PC-9 (cell line): ENCODE results near the gene THAP7.

Source experiments
- EZH2 ChIP-seq: fragments of 200-600 bp; sonication (generic); IDR thresholded peaks from 2 replicates; pipeline ENCODE4 v1.8.0; 2017; ENCODE audit warnings: antibody characterized with exemption, low read depth
- TF ChIP-seq, protein P1 (sequence below): fragments of 200-600 bp; sonication (generic); conservative IDR thresholded peaks from 2 replicates; pipeline ENCODE4 v1.6.1; 2017; ENCODE audit warnings: mixed run types, antibody characterized with exemption, mild to moderate bottlenecking, moderate library complexity

DNA sequence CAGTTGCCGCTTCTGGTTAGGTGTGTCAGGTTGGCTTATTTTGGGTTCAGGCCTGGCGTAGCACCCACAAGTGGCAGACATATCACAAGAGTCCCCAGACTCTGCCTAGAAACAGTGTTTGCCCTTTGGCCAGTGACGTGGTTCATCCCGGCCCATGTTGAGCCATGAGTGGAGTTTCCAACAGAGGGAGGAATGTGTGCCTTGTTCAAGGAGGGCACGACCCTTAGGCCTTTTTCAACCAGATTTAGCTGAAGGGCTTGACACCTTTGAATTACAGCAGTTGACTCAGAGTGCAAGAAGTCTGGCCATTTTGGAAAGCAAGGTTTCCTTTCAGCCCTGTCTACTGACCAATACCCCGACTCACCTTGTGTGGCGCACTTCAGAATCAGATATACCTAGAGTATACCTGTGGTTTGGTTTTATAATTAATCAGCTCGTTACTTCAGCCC is 50.0 kb downstream of the THAP7 start:
- TF ChIP-seq, protein P1, sequence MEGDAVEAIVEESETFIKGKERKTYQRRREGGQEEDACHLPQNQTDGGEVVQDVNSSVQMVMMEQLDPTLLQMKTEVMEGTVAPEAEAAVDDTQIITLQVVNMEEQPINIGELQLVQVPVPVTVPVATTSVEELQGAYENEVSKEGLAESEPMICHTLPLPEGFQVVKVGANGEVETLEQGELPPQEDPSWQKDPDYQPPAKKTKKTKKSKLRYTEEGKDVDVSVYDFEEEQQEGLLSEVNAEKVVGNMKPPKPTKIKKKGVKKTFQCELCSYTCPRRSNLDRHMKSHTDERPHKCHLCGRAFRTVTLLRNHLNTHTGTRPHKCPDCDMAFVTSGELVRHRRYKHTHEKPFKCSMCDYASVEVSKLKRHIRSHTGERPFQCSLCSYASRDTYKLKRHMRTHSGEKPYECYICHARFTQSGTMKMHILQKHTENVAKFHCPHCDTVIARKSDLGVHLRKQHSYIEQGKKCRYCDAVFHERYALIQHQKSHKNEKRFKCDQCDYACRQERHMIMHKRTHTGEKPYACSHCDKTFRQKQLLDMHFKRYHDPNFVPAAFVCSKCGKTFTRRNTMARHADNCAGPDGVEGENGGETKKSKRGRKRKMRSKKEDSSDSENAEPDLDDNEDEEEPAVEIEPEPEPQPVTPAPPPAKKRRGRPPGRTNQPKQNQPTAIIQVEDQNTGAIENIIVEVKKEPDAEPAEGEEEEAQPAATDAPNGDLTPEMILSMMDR = no peak
- TF ChIP-seq EZH2 = no peak
